GM18502 (cell line): ENCODE measurements around the gene TCP11L2.
"Not testable (repeated sequence)": the region's sequence is repeated elsewhere in the genome, so short reads cannot be mapped to it uniquely, and the experiment has no call there.

Experiments
- ATAC-seq: cut with Tn5 transposase; IDR thresholded peaks from one replicate; pipeline ENCODE4 v1.9.1; 2021; ENCODE audit warnings: mild to moderate bottlenecking; ENCODE audit not compliant: unreplicated experiment, poor library complexity

Gene TCP11L2

DNA sequence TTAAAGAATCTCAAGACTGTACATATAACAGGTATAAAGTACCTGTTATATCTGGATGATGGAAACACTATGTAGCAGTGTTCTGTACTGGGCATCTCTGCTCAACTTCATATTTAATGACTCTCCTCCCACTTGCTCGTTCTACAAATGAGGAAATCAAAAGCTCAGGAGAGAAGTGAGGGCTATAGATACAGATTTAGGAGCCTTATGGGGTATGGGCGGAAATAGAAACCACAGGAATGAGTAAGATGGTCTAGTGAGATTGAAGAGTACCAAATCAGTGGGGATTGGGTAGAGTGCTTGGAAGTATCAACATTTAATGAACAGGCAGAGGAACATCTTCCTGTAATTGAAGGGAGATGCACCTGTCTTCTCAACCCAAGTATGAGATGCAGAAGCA lies 31.2 kb downstream of the TCP11L2 start:
- no peak for ATAC-seq

DNA sequence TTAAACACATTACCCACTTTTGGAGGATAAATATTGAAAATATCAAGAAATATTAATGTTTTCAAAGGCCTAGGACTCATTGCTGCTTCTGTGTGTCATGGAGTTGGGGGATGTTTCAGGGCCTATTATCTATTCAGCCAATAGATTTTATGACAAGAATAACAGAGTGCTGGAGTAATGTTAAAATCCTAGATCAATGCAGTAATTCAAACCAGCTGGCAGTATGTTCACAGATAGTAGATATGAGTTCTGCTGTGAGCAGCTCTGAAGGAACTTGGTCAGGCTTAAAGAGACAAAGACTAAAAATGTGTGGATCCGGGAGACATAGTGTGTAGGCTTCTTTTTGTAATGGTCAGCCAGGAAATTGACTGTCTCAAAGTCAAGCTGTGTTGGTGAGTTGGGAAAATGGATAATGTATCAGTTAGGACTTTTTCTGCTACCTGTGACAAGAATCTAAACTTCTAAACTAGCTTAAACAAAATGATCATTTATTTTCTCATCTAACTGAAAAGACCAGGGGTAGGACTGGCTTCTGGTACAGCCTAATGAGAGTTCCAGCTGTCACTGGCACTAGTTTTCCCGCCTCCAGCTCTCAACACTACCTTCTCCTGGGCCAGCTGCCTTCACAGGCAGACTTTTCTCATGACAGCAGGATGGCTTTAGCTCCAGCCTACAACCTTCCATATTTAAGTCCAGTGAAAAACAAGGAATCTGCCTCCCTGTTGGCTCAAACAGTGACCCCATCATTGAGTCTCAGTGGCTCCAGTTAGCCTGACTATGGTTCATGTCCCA lies 38.7 kb downstream of the TCP11L2 start:
- ATAC-seq, result no peak

DNA sequence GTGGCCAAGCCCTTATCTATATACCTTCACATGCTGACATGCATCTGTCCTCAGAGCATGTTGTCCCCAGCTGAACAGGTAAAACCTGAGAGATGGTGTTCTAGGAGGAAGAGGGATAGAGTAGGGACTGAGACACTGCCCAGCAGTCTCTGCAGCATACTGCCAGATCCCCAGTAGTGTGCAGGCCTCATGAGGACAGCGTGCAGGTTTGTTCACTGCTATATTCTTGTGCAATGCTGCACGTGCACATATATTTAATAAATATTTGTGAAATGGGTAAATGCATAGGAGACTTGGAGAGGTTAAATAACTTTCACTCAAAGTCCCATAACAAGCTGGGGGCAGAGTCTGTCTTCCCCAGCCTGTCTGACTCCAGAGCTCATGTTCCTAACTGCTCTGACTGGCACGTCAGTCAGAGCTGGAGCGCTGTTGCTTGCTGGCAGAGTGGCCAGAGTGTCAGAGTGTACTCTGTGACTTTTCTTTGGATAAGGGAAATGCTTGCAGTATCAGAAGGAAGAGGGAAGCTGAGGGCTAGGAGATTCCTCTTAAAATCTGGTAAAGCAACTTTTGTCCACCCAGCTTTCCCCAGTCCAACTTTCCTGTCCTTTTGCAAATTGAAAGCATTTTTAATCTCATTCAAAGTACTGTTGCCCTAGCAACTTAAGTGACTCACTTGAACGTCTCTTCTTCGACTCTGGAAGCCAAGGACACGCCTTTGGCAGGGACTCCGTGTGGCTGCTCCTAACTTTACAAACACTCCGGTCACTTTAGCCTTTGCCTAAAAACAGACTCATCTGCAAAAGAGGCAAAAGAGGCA lies 40.1 kb downstream of the TCP11L2 start:
- ATAC-seq, result no peak

DNA sequence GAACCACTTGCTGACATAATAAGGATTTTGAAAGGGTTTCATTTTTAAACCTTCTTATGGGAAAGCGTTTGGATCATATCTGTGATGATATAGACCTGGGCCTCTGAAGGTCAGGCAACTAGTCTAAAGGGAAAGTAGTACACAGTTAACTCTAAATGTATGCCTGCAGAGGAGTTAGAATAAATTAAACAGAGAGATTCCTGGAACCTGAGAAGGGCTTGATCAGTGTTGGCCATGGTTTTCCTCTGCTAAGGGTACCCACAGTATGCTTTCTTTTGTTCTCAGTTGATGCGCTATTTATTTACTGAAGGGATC lies 40.6 kb downstream of the TCP11L2 start:
- no peak for ATAC-seq

DNA sequence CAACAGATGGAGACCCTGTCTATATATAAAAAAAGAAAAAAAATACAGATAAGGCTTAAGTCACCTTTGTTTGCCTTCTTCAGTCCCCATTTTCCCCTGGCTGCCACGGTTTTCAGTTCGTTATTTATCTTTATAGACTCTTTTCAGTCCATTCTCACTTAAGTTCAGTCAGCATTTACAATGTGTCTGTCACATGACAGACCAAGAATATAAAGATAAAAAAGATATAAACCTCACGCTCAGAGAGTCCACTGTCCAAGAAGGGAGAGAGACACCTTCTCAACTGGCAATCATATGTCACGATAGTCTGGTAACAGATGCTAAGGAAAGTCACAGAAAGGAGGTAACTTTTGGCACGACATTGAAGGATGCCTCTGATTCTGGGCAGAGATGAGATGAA lies 41.6 kb downstream of the TCP11L2 start:
- no peak for ATAC-seq

DNA sequence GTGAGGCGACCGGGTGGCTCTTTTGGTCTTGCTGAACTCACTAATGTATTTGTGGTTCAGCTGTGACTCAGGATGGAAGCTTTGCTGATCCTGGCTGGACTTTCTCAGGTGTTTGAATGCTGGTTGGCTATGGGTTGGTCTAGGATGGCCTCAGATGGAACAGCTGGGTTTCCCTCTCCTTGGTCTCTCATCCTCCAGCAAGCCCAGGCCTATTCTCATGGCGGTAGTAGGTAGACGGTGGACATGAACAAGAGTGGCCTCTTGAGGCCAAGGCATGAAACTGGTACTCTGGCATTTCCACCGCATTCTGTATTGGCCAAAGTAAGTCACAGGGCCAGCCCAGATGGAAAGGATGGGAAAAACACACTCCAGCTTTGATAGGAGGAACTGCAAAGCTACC lies 43.2 kb downstream of the TCP11L2 start:
- no peak for ATAC-seq

DNA sequence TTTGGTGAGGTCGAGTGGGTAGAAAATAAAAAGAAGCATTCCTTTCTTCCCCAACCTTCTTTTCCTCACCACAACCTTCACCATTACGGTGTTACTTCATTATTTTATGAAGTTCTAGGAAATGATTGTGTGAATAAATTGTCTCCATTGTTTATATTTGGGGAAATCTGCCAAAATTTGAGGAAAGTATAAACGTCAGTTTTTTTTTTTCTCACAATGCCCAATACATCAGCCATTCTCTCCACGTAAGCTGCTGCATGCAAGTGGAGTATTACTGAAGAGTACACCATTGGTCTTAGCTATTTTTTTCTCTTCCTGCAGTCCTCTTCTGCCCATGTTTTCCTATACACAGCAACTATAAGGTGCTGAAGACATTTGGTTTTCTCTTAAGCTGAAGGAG lies 45.9 kb downstream of the TCP11L2 start:
- ATAC-seq, result no peak

DNA sequence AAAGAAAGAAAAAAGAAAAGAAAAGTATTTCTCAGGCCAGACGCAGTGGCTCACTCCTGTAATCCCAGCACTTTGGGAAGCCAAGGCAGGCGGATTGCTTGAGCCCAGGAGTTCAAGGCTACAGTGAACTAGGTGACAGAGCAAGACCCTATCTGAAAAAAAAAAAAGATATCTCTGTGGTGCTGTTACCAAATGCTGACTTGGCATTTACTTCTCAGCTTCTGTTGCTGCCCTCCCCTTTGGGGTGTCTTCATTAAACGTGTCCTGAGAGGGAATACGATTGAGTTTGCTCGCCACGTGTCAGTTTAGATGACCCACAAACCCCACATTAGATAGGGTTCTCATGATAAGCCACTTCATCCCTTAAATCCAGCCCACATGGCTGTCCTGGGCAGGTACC lies 50.6 kb downstream of the TCP11L2 start:
- ATAC-seq, result no peak

DNA sequence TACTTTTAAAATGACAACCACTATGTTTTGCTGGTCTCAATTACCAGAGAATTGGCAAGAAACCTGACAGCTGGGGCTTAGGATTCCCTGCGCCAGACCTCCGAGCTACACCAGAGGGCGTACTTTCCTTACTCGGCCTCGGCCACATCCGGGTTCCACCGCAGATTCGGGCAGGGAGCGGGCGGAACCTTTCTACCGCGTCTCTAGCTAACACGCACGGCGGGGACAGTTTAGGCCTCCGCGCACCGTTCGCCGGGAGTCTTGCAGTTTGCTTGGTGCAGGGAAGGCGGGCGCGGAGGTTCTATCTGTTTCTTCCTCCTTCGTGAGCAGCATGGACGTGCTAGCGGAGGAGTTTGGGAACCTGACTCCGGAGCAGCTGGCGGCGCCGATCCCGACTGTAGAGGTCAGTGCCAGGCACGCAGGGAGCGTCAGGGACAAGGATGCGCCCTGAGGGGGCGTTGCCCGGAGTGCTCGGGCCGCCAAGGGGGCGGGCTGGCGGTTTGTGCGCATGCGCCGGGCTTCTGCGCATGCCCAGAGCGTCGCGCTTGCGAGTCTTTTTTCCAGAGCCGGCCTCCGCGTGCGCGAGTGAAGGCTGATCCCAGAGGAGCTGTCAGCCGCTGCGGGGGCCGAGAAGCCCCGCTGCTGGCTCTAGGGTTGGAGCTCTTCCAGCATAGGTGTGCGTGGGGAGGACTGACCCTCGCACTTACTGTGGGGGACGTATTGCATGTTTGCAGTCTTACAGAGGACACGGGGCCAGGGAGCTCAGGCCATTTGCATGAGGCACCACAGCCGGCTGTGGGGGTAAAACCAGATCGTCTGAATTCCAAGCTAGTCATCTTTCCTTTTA lies 55.2 kb downstream of the TCP11L2 start, which contains the start of gene POLR3B:
Gene POLR3B (plus strand): TSS at position 200 of the 847 bp plus-strand sequence. CDS start 132 bp downstream, at position 332.
- peak; percentile 92 for ATAC-seq

DNA sequence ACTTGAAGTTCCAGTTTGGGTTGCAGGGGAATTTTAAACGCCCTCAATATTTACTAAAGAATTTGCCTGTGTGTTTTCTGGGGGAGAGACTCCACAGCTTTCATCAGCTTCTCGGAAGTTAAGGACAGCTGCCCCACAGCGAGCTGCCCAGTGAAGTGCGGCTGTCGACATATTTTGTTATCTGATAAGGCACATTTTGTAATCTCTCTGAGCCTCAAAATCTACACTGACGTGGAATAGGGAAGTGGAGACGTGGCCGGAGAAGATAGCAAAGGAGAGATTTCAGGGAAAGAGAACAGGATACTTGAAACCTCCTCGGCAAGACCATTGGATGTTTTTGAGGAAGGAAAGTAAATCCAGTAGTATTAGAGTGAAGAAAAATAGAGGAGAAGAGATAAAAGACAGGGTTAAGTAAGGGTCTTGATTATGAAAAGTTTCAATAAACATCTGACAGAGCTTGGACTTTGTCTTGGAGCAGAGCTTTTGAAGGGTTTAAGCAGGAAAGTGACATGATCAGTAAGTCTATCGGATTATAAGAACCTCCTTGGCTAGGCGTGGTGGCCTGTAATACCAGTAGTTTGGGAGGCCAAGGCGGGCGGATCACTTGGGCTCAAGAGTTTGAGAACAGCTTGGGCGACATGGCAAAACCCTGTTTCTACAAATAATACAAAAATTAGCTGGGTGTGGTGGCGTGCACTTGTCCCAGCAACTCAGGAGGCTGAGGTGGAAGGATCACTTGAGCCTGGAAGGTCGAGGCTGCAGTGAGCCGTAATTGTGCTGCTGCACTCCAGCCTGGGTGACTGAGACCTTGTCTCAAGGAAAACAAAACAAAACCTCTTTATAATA lies 56.1 kb downstream of the TCP11L2 start:
- ATAC-seq, result peak; percentile 15

DNA sequence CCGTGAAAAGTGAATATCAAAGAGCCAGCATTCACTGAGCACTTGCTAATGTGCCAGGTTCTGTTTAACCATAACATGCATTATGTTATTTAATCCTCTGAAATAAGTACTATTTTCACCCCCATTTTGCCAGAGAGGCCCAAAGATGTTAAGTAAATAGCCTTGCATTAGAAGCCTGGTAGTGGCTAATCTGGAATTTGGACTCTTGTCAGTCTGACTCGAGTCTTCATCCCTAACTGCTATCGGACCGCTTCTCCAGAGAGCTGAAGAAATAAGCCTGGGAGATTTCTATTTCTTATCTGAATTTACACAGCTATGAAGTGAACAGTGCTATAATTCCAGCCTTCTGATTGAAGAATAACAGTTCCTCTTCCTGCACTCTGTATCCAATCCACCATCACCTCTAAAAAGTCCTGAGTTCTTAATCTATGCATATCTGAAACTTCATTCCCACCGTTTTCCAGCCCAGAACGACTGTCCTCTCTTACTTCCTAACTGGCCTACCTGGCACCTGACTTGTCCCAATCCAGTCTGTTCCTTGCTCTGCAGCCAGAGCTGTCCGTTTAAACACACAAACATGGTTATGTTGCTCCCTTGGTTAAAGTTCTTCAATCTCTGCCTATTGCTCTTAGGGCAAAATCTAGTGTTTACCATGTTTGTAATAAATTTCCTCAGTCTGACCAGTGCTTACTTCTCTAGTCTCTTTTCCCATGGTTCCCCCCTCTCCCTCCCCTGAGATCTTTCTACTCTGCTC lies 57.3 kb downstream of the TCP11L2 start:
- ATAC-seq, result no peak

DNA sequence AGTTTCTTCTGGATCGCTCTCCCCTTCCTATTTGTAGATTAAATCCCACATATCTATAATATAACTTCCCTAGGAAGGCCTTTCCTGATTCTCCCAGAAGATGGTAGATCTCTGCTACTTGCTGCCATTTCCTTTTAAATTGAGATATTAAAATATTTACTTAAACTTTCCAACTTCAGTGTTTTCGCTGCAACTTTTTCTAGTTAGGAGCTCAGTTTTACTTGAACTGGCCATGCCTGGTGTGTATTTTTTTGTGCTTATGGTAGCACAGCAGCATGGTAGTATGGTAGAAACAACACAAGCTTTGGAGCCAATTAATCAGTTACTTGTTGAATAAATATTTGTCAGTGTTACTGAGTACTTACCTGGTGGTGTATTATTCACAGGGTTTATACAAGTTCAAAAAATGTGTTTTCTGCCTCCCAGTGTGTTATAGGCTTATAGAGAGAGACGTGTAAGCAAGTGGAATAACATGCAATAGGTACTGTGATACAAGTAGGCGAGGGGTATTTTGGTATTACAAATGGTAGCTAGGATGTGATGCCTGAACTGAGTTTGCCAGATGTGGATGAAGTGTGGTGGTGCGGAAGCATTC lies 58.0 kb downstream of the TCP11L2 start:
- ATAC-seq, result no peak

DNA sequence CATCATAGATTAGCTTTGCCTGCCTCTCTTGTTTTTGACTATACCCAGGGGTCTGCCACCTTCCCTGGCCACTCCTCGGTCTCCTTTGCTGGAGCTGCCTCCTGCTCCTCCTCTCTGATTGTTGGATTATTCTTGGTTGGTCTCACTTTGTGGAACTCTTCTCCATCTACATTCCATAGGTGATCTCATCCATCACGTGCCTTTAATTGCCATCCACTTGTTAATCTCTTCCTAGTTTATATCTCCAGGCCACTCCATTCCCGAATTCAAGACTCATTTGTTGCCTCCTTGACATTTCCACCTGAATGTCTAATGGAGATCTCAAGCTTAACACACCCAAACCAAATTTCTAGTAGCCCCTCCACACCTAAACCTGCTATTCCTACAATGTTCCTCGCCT lies 60.4 kb downstream of the TCP11L2 start:
- no peak for ATAC-seq

DNA sequence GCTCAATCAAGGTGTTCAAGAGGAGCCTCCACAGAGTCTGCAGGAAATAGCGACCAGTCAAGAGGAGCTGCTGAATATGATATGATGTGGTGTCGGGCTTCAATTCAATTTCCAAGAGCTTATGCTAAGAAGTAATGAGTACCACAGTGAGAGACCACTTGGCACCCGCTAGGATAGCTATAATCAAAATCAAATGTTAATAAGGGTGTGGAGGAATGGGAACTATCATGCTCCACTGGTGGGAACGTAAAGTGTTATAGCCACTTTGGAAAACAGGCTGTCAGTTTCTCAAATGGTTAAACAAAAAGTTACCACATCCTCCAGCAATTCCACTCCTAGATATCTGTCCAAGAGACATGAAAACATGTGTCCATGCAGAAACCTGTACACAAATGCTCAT lies 61.7 kb downstream of the TCP11L2 start:
- no peak for ATAC-seq

DNA sequence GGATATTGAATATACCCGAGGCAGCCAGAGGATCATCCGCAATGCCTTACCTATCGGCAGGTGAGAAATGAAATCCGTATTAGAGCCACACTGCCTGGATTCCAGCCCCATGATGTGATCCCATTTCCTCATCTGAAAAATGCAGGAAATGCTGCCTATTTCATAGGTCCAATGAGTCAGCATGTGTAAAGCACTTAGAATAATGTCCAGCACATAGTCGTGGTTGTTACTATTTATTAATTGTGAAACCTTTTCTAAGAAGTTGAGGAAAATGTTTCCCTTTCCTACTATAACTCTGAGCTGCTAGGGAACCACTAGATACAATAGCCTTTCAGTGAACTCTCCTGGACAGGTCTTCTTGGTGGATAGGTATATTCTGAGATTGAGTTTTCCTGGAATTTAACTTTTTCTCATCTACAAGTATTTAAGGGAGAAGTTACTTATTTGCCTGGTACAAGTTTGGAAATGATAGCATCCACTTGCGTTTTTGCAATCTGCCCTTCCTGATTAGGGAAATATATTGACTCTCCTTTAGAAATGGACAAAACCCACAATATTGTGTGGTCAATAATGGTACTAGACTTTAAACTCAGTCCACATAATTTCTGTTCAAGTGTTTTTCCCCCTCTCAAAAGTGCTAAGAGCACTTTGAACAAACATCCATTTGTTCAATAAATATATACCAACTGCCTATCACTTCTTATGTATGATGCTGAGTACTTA lies 67.3 kb downstream of the TCP11L2 start:
- no peak for ATAC-seq

DNA sequence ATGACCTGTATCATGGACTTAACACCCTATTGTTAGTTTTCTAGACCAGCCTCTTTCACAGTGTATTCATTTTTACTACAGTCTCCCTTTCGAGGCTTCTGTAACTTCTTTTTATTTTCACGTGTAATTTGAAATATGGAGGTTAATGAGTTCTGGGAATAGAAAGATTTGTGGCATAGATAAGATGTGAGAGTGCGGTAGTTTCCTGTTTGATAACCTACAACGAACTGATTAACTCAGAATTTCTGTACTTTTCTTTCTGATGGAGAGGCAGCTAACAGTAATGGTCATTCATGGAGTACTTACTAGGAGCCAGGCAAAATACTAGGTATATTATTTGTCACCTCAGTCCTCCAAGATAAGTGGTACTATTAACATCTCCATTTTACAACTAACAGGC lies 76.3 kb downstream of the TCP11L2 start:
- ATAC-seq, result no peak

DNA sequence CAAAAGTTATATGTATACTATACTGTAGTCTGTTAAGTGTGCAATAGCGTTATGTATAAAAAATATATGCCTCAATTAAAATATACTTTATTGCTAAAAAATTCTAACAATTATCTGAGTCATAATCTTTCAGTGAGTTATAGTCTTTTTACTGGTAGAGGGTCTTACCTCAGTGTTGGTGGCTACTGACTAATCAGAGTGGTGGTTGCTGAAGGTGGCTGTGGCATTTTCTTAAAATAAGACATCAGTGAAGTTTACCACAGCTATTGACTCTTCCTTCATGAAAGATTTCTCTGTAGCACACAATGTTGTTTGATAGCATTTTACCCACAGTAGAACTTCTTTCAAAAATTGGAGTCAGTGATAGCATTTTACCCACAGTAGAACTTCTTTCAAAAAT lies 78.4 kb downstream of the TCP11L2 start:
- ATAC-seq, result no peak

DNA sequence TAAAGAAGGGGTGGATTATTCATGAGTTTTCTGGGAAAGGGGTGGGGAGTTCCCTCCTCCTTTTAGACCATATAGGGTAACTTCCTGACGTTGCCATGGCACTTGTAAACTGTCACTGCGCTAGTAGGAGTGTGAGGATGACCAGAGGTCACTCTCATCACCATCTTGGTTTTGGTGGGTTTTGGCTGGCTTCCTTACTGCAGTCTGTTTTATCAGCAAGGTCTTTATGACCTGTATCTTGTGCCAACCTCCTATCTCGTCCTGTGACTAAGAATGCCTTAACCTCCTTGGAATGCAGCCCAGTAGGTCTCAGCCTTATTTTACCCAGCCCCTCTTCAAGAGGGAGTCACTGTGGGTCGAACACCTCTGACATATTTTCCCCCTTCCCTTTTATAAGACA lies 79.3 kb downstream of the TCP11L2 start:
- not testable (repeated sequence) for ATAC-seq
